ENCODE results near the gene CARMIL1.

- TF ChIP-seq POLR2AphosphoS5 (IDR thresholded peaks at IDR 0.05; ENCODE audit: low read depth, low read length) (no peak), SIN3A (IDR thresholded peaks at IDR 0.05; ENCODE audit: borderline replicate concordance, low read depth, low read length) (no peak), CTCF (IDR thresholded peaks at IDR 0.05) (no peak), RCOR1 (IDR thresholded peaks at IDR 0.05; ENCODE audit: low read length) (no peak), NFIC (IDR thresholded peaks at IDR 0.05; ENCODE audit: borderline replicate concordance) (no peak), SMC3 (IDR thresholded peaks at IDR 0.05; ENCODE audit: low read depth, low read length) (no peak), MAX (IDR thresholded peaks at IDR 0.05; ENCODE audit: low read depth) (no peak), YY1 (IDR thresholded peaks at IDR 0.05; ENCODE audit: low read depth) (no peak), MEF2A (IDR thresholded peaks at IDR 0.05; ENCODE audit: borderline replicate concordance, low read depth) (no peak), RFX5 (IDR thresholded peaks at IDR 0.05; ENCODE audit: low read length) (no peak)
- TF ChIP-seq, protein P1, sequence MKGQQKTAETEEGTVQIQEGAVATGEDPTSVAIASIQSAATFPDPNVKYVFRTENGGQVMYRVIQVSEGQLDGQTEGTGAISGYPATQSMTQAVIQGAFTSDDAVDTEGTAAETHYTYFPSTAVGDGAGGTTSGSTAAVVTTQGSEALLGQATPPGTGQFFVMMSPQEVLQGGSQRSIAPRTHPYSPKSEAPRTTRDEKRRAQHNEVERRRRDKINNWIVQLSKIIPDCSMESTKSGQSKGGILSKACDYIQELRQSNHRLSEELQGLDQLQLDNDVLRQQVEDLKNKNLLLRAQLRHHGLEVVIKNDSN (IDR thresholded peaks at IDR 0.05; ENCODE audit: borderline replicate concordance, low read depth), result no peak
- TF ChIP-seq, protein P2, sequence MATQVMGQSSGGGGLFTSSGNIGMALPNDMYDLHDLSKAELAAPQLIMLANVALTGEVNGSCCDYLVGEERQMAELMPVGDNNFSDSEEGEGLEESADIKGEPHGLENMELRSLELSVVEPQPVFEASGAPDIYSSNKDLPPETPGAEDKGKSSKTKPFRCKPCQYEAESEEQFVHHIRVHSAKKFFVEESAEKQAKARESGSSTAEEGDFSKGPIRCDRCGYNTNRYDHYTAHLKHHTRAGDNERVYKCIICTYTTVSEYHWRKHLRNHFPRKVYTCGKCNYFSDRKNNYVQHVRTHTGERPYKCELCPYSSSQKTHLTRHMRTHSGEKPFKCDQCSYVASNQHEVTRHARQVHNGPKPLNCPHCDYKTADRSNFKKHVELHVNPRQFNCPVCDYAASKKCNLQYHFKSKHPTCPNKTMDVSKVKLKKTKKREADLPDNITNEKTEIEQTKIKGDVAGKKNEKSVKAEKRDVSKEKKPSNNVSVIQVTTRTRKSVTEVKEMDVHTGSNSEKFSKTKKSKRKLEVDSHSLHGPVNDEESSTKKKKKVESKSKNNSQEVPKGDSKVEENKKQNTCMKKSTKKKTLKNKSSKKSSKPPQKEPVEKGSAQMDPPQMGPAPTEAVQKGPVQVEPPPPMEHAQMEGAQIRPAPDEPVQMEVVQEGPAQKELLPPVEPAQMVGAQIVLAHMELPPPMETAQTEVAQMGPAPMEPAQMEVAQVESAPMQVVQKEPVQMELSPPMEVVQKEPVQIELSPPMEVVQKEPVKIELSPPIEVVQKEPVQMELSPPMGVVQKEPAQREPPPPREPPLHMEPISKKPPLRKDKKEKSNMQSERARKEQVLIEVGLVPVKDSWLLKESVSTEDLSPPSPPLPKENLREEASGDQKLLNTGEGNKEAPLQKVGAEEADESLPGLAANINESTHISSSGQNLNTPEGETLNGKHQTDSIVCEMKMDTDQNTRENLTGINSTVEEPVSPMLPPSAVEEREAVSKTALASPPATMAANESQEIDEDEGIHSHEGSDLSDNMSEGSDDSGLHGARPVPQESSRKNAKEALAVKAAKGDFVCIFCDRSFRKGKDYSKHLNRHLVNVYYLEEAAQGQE (IDR thresholded peaks at IDR 0.05; ENCODE audit: low read depth, low read length), result no peak
Observed at GRCh38 chr6:25427549-25427948, 148.4 kb downstream of the CARMIL1 start.
